Measurements from ENCODE around the gene RASAL1. TPM values are rescaled to one million over a fixed set of nuclear protein-coding genes. Genes with fewer than 3 reads are reported as not detected.

RASAL1 gene
- total RNA-seq, 1 experiment from 2014 or later, result not detected

DNA sequence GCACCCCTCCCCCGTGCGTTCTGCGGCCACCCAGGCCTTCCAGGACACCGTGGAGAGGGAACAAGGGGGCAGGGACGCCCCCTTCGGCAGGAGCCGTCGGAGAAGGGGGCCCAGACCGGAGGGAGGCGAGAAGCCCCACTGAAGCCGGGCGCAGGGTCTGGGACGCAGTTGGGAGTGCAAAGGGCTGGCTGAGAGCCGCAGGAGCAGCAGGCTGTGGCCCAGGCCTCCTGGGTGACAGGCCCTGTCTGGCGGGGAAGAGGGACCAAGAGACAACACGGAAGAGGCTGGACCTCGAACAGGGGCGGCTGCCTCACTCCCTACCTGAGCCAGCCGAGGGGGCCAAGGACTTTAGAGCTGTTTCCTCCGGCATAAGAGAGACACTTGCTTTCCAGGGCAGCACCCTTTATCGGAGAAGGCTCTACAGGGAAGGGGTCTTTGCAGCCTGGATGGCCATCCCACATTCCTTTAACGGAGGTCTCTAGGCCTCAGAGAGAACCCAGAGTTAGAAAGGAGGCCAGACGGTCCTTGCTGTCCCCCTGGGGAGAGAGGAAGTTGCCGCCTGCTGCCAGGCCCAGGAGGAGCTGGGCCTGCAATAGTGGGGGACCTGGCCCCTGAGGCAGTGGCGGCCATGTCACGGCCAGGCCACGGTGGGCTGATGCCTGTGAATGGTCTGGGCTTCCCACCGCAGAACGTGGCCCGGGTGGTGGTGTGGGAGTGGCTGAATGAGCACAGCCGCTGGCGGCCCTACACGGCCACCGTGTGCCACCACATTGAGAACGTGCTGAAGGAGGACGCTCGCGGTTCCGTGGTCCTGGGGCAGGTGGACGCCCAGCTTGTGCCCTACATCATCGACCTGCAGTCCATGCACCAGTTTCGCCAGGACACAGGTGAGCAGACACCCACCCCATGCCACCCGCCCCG lies 77.7 kb downstream of the RASAL1 start:
- Mint-ChIP-seq H3K27ac (ENCODE audit: unreplicated experiment) (no peak overlapping the region), H3K4me1 (ENCODE audit: low read depth, unreplicated experiment) (no peaks in the 10 kb centered on the region), H3K4me3 (ENCODE audit: unreplicated experiment) (no peak overlapping the region), H3K27me3 (ENCODE audit: insufficient read depth, unreplicated experiment) (peaks cover 8% of the 10 kb centered on the region), H3K36me3 (ENCODE audit: insufficient read depth, unreplicated experiment) (no peaks in the 10 kb centered on the region), H3K9me3 (ENCODE audit: unreplicated experiment) (no peaks in the 10 kb centered on the region)
- Histone ChIP-seq H3K36me3 (ENCODE audit: control insufficient read depth, insufficient read depth, low read length) (no peaks in the 10 kb centered on the region), H3K4me1 (no peaks in the 10 kb centered on the region), H3K9me3 (no peaks in the 10 kb centered on the region), H3K4me3 (ENCODE audit: low read depth, low read length) (no peak overlapping the region), H3K27me3 (replicated peaks; ENCODE audit: control insufficient read depth, insufficient read depth, low read length) (no peaks in the 10 kb centered on the region)
- ChIA-PET CTCF (interaction anchor here (1.0 kb wide), 1 partner anchor 95 kb away, joined by 3 read pairs; no protein-coding TSS in a partner anchor), POLR2A (no interaction called here)
- BruUV-seq (replicated peaks), result no TSS peak
- intact Hi-C loops (cut with micrococcal nuclease; ENCODE audit: unreplicated experiment), result no loop called here
- no peak for DNase-seq
- TF ChIP-seq, protein P1, sequence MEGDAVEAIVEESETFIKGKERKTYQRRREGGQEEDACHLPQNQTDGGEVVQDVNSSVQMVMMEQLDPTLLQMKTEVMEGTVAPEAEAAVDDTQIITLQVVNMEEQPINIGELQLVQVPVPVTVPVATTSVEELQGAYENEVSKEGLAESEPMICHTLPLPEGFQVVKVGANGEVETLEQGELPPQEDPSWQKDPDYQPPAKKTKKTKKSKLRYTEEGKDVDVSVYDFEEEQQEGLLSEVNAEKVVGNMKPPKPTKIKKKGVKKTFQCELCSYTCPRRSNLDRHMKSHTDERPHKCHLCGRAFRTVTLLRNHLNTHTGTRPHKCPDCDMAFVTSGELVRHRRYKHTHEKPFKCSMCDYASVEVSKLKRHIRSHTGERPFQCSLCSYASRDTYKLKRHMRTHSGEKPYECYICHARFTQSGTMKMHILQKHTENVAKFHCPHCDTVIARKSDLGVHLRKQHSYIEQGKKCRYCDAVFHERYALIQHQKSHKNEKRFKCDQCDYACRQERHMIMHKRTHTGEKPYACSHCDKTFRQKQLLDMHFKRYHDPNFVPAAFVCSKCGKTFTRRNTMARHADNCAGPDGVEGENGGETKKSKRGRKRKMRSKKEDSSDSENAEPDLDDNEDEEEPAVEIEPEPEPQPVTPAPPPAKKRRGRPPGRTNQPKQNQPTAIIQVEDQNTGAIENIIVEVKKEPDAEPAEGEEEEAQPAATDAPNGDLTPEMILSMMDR (IDR thresholded peaks at IDR 0.05; ENCODE audit: insufficient read depth in 1 of 2, low read depth in 1 of 2, low read length in 1 of 2, severe bottlenecking in 1 of 2, unreplicated experiment in 1 of 2), result no peak

DNA sequence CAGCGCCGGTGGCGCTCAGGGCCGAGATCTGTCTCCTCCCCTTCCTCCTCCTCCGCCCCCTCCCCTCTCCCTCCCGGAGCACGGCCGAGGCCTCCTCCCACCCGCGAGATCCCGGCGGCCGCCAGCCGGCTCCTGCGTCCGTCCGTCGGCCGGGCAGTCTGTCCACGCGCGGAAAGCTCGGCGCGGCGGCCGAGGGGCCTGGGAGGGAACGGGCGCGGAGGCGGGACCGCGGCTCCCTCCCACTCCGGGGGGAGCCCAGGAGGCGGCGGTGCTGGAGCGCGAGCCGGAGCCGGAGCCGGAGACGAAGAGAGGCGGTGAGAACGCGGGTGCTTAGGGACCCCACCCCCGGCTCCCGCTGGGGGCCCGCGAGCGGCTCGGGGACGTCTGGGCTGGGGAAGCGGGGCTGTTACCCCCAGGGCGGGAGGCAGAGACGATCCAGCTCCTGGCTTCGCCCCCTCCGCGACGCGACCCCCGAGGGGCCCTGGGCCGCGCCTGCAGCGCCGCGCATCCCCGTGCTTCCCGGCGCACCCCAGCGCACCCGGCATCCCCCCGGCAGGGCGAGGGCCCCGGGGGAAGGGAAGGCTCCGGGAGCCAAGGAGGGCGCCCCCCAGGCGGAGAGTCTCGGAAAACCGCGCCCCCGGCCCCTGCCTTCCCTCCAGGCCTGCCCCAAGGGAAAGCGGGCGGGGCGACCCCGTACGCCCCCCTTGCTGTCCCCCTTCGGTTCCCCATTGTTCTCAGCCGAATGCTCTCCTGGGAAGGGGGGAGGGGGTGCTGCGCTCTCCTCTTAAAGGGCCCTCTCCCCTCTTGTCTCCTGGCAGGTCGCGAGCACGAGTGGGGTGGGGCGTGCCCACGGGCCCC lies 78.7 kb downstream of the RASAL1 start, which contains the start of gene DTX1:
Gene DTX1 (plus strand): TSS at position 100 of the 858 bp plus-strand sequence. CDS start 1,463 bp downstream, outside the sequence.
- no peaks in the 10 kb centered on the region for H3K9me3 ChIP-seq
- no peak within 1 kb of the TSS for H3K4me3 ChIP-seq (ENCODE audit: low read depth, low read length)
- intact Hi-C loops (cut with micrococcal nuclease; ENCODE audit: unreplicated experiment), result no loop called here
- CTCF ChIA-PET, result no interaction called here
- no peaks in the 10 kb centered on the region for H3K27me3 ChIP-seq (replicated peaks; ENCODE audit: control insufficient read depth, insufficient read depth, low read length)
- Mint-ChIP-seq H3K9me3 (ENCODE audit: unreplicated experiment) (no peaks in the 10 kb centered on the region), H3K4me1 (ENCODE audit: low read depth, unreplicated experiment) (no peaks in the 10 kb centered on the region), H3K4me3 (ENCODE audit: unreplicated experiment) (no peak within 1 kb of the TSS), H3K27ac (ENCODE audit: unreplicated experiment) (no peak within 1 kb of the TSS), H3K36me3 (ENCODE audit: insufficient read depth, unreplicated experiment) (no peaks in the 10 kb centered on the region), H3K27me3 (ENCODE audit: insufficient read depth, unreplicated experiment) (peaks cover 8% of the 10 kb centered on the region)
- POLR2A ChIA-PET, result no interaction called here
- no peak for DNase-seq
- H3K36me3 ChIP-seq (ENCODE audit: control insufficient read depth, insufficient read depth, low read length), result no peaks in the 10 kb centered on the region
- TF ChIP-seq, protein P1 (IDR thresholded peaks at IDR 0.05; ENCODE audit: insufficient read depth in 1 of 2, low read depth in 1 of 2, low read length in 1 of 2, severe bottlenecking in 1 of 2, unreplicated experiment in 1 of 2), result no peak
- BruUV-seq (replicated peaks), result no TSS peak
- no peaks in the 10 kb centered on the region for H3K4me1 ChIP-seq

DNA sequence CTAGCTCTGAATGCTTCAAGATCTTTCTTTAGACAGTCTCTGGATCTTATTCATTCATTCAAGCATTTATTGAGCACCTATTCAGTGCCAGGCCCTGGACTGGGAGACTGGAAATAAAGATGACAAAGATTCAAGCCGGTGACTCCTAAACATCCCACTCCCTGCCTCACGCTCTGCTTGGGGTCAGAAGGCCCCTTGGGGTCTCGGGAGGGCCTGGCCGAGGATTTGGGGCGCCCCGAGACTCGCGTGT lies 79.3 kb downstream of the RASAL1 start:
- H3K4me1 ChIP-seq, result no peaks in the 10 kb centered on the region
- DNase-seq, result no peak
- Mint-ChIP-seq H3K27ac (ENCODE audit: unreplicated experiment) (no peak overlapping the region), H3K4me3 (ENCODE audit: unreplicated experiment) (no peak overlapping the region), H3K27me3 (ENCODE audit: insufficient read depth, unreplicated experiment) (peaks cover 8% of the 10 kb centered on the region), H3K4me1 (ENCODE audit: low read depth, unreplicated experiment) (no peaks in the 10 kb centered on the region), H3K9me3 (ENCODE audit: unreplicated experiment) (no peaks in the 10 kb centered on the region), H3K36me3 (ENCODE audit: insufficient read depth, unreplicated experiment) (no peaks in the 10 kb centered on the region)
- BruUV-seq (replicated peaks), result no TSS peak
- CTCF ChIA-PET, result no interaction called here
- no peaks in the 10 kb centered on the region for H3K27me3 ChIP-seq (replicated peaks; ENCODE audit: control insufficient read depth, insufficient read depth, low read length)
- no peaks in the 10 kb centered on the region for H3K9me3 ChIP-seq
- intact Hi-C loops (cut with micrococcal nuclease; ENCODE audit: unreplicated experiment), result no loop called here
- POLR2A ChIA-PET, result no interaction called here
- TF ChIP-seq, protein P1 (IDR thresholded peaks at IDR 0.05; ENCODE audit: insufficient read depth in 1 of 2, low read depth in 1 of 2, low read length in 1 of 2, severe bottlenecking in 1 of 2, unreplicated experiment in 1 of 2), result no peak
- H3K36me3 ChIP-seq (ENCODE audit: control insufficient read depth, insufficient read depth, low read length), result no peaks in the 10 kb centered on the region
- H3K4me3 ChIP-seq (ENCODE audit: low read depth, low read length), result no peak overlapping the region

Data from Caco-2 (cell line).